Measurements from ENCODE around the gene EHMT2. TPM values are rescaled to one million over a fixed set of nuclear protein-coding genes. Genes with fewer than 3 reads are reported as not detected.
"Not testable (repeated sequence)": the region's sequence is repeated elsewhere in the genome, so short reads cannot be mapped to it uniquely, and the experiment has no call there.

Gene EHMT2
- total RNA-seq, 2 experiments from 2014 or later: 50.1 to 60.4 TPM

GRCh38 chr6:31865205-31866118 is 32.0 kb downstream of the EHMT2 start:
- CTCF ChIA-PET: interaction anchor here (0.7 kb wide), 1 partner anchor 129 kb away, joined by 4 read pairs; the partner anchor contains the start of gene CLIC1
- Mint-ChIP-seq H3K27me3 (no peaks in the 10 kb centered on the region), H3K27ac (no peak overlapping the region), H3K36me3 (ENCODE audit: low read depth) (no peaks in the 10 kb centered on the region), H3K4me3 (peak overlapping the region; percentile 90), H3K4me1 (peaks cover 27% of the 10 kb centered on the region), H3K9me3 (ENCODE audit: low read depth) (no peaks in the 10 kb centered on the region)
- ATAC-seq (no peak), DNase-seq (no peak)
- intact Hi-C loops (cut with DNase I, micrococcal nuclease): no loop called here
- POLR2A ChIA-PET: interaction anchor here (0.7 kb wide), 1 partner anchor 33 kb away, joined by 3 read pairs; no protein-coding TSS in a partner anchor

GRCh38 chr6:31864818-31865204 is 32.7 kb downstream of the EHMT2 start:
- no peaks in the 10 kb centered on the region for H3K27me3 Mint-ChIP-seq
- ATAC-seq: no peak
- H3K9me3 Mint-ChIP-seq (ENCODE audit: low read depth): no peaks in the 10 kb centered on the region
- H3K4me3 Mint-ChIP-seq: peak overlapping the region; percentile 90
- no peak for DNase-seq
- CTCF ChIA-PET: interaction anchor here (0.8 to 1.4 kb wide), 5 partner anchors 17 to 135 kb away, joined by 3 to 4 read pairs (median 3); no protein-coding TSS in a partner anchor
- peaks cover 27% of the 10 kb centered on the region for H3K4me1 Mint-ChIP-seq
- intact Hi-C loops (cut with DNase I, micrococcal nuclease): loop anchor here in 1 of 2 experiments (5.0 kb wide), 2 partner anchors 32 to 183 kb away; partner anchors contain the start of genes EHMT2 and LY6G5C
- POLR2A ChIA-PET: interaction anchor here (1.3 kb wide), 1 partner anchor 58 kb away, joined by 3 read pairs; the partner anchor contains the start of gene LSM2
- no peaks in the 10 kb centered on the region for H3K36me3 Mint-ChIP-seq (ENCODE audit: low read depth)
- H3K27ac Mint-ChIP-seq: no peak overlapping the region

- not testable (repeated sequence) for DNase-seq; H3K36me3 Mint-ChIP-seq (ENCODE audit: low read depth); H3K27me3 Mint-ChIP-seq; ATAC-seq; H3K9me3 Mint-ChIP-seq (ENCODE audit: low read depth)
- intact Hi-C loops (cut with DNase I, micrococcal nuclease): loop anchor here in 1 of 2 experiments (5.0 kb wide), 2 partner anchors 33 to 182 kb away; partner anchors contain the start of genes EHMT2 and LY6G5C
- POLR2A ChIA-PET: interaction anchor here (1.3 to 1.8 kb wide), 2 partner anchors 58 to 199 kb away, joined by 3 to 12 read pairs; partner anchors contain the start of genes CSNK2B, GPANK1 and LSM2
- H3K27ac Mint-ChIP-seq: peak overlapping the region; percentile 91
- CTCF ChIA-PET: interaction anchor here (0.6 to 1.4 kb wide), 10 partner anchors 18 to 245 kb away, joined by 3 to 5 read pairs (median 3); partner anchors contain the start of gene ABHD16A
- H3K4me3 Mint-ChIP-seq: peak overlapping the region; percentile 90
- H3K4me1 Mint-ChIP-seq: peaks cover 27% of the 10 kb centered on the region
Observed at GRCh38 chr6:31864123-31864562, 33.4 kb downstream of the EHMT2 start.

GRCh38 chr6:31862344-31863235 is 34.9 kb downstream of the EHMT2 start, which contains the start of gene NEU1:
Gene NEU1 (minus strand): TSS chr6:31862821. CDS start chr6:31862776, 45 bp downstream.
- Mint-ChIP-seq H3K4me1 (peaks cover 27% of the 10 kb centered on the region), H3K36me3 (ENCODE audit: low read depth) (no peaks in the 10 kb centered on the region), H3K27me3 (no peaks in the 10 kb centered on the region), H3K4me3 (peak within 1 kb of the TSS; percentile 90), H3K27ac (peak within 1 kb of the TSS; percentile 91), H3K9me3 (ENCODE audit: low read depth) (no peaks in the 10 kb centered on the region)
- POLR2A ChIA-PET: interaction anchor here (0.6 to 1.8 kb wide), 13 partner anchors 21 to 1109 kb away, joined by 3 to 12 read pairs (median 3); partner anchors contain the start of genes CSNK2B, DDX39B, EHMT2 and GPANK1
- peak; percentile 100 for DNase-seq
- intact Hi-C loops (cut with DNase I, micrococcal nuclease): loop anchor here (1.0 to 5.0 kb wide), 17 partner anchors 28 to 333 kb away; partner anchors contain the start of genes EHMT2 (in 2 of the 2), ABHD16A (in 1 of the 2), BAG6 (in 1 of the 2) and DDX39B (in 1 of the 2)
- CTCF ChIA-PET: interaction anchor here (0.5 to 1.5 kb wide), 17 partner anchors 9 to 320 kb away, joined by 3 to 6 read pairs (median 3); partner anchors contain the start of genes ABHD16A, CSNK2B, DDAH2 and EHMT2
- ATAC-seq: peak; percentile 98

GRCh38 chr6:31861919-31862343 is 35.6 kb downstream of the EHMT2 start:
- Mint-ChIP-seq H3K4me3 (peak overlapping the region; percentile 90), H3K27ac (peak overlapping the region; percentile 91), H3K36me3 (ENCODE audit: low read depth) (peaks cover 2% of the 10 kb centered on the region), H3K4me1 (peaks cover 27% of the 10 kb centered on the region), H3K27me3 (no peaks in the 10 kb centered on the region), H3K9me3 (ENCODE audit: low read depth) (no peaks in the 10 kb centered on the region)
- intact Hi-C loops (cut with DNase I, micrococcal nuclease): loop anchor here (1.0 to 5.0 kb wide), 7 partner anchors 27 to 315 kb away; partner anchors contain the start of genes EHMT2 (in 1 of the 2), LY6G5C (in 1 of the 2), NFKBIL1 (in 1 of the 2) and ZBTB12 (in 1 of the 2)
- ATAC-seq: no peak
- ChIA-PET POLR2A (interaction anchor here (1.0 to 1.1 kb wide), 2 partner anchors 121 to 242 kb away, joined by 3 to 5 read pairs; partner anchors contain the start of gene MSH5), CTCF (interaction anchor here (1.1 to 1.3 kb wide), 2 partner anchors 10 to 320 kb away, joined by 3 read pairs; no protein-coding TSS in a partner anchor)
- no peak for DNase-seq

- Mint-ChIP-seq H3K27ac (no peak overlapping the region), H3K4me1 (peaks cover 27% of the 10 kb centered on the region), H3K9me3 (ENCODE audit: low read depth) (no peaks in the 10 kb centered on the region), H3K4me3 (peak overlapping the region; percentile 90), H3K36me3 (ENCODE audit: low read depth) (peaks cover 2% of the 10 kb centered on the region), H3K27me3 (no peaks in the 10 kb centered on the region)
- ChIA-PET CTCF (no interaction called here), POLR2A (no interaction called here)
- ATAC-seq: no peak
- intact Hi-C loops (cut with DNase I, micrococcal nuclease): loop anchor here in 1 of 2 experiments (5.0 kb wide), 2 partner anchors 36 to 179 kb away; partner anchors contain the start of genes EHMT2 and LY6G5C
- DNase-seq: no peak
Observed at GRCh38 chr6:31861150-31861549, 36.3 kb downstream of the EHMT2 start.

- Mint-ChIP-seq H3K9me3 (ENCODE audit: low read depth) (no peaks in the 10 kb centered on the region), H3K36me3 (ENCODE audit: low read depth) (peaks cover 2% of the 10 kb centered on the region), H3K4me1 (peaks cover 27% of the 10 kb centered on the region), H3K27me3 (no peaks in the 10 kb centered on the region), H3K27ac (no peak overlapping the region), H3K4me3 (no peak overlapping the region)
- intact Hi-C loops (cut with DNase I, micrococcal nuclease): loop anchor here in 1 of 2 experiments (5.0 kb wide), 2 partner anchors 37 to 178 kb away; partner anchors contain the start of genes EHMT2 and LY6G5C
- ATAC-seq: no peak
- ChIA-PET CTCF (interaction anchor here (1.5 kb wide), 1 partner anchor 179 kb away, joined by 4 read pairs; the partner anchor contains the start of gene LY6G5C), POLR2A (no interaction called here)
- no peak for DNase-seq
Observed at GRCh38 chr6:31860349-31860748, 37.1 kb downstream of the EHMT2 start.

- Mint-ChIP-seq H3K4me1 (peaks cover 27% of the 10 kb centered on the region), H3K27ac (no peak overlapping the region), H3K9me3 (ENCODE audit: low read depth) (no peaks in the 10 kb centered on the region), H3K4me3 (no peak overlapping the region), H3K27me3 (no peaks in the 10 kb centered on the region), H3K36me3 (ENCODE audit: low read depth) (peaks cover 2% of the 10 kb centered on the region)
- no peak for DNase-seq
- intact Hi-C loops (cut with DNase I, micrococcal nuclease): loop anchor here in 1 of 2 experiments (5.0 kb wide), 2 partner anchors 37 to 178 kb away; partner anchors contain the start of genes EHMT2 and LY6G5C
- no peak for ATAC-seq
- CTCF ChIA-PET: interaction anchor here (1.5 kb wide), 1 partner anchor 179 kb away, joined by 4 read pairs; the partner anchor contains the start of gene LY6G5C
- POLR2A ChIA-PET: interaction anchor here (0.7 kb wide), 1 partner anchor 321 kb away, joined by 3 read pairs; no protein-coding TSS in a partner anchor
Observed at GRCh38 chr6:31859923-31860322, 37.6 kb downstream of the EHMT2 start.

- intact Hi-C loops (cut with DNase I, micrococcal nuclease): no loop called here
- POLR2A ChIA-PET: interaction anchor here (0.7 kb wide), 1 partner anchor 446 kb away, joined by 6 read pairs; no protein-coding TSS in a partner anchor
- H3K9me3 Mint-ChIP-seq (ENCODE audit: low read depth): no peaks in the 10 kb centered on the region
Observed at GRCh38 chr6:31858707-31859106, 38.8 kb downstream of the EHMT2 start.

GRCh38 chr6:31857774-31858173 is 39.7 kb downstream of the EHMT2 start:
- H3K27ac Mint-ChIP-seq; ATAC-seq; CTCF ChIA-PET; H3K27me3 Mint-ChIP-seq; H3K36me3 Mint-ChIP-seq (ENCODE audit: low read depth); H3K4me3 Mint-ChIP-seq; H3K9me3 Mint-ChIP-seq (ENCODE audit: low read depth); intact Hi-C loops (cut with DNase I, micrococcal nuclease); POLR2A ChIA-PET; DNase-seq: not testable (repeated sequence)
- H3K4me1 Mint-ChIP-seq: peaks cover 14% of the 10 kb centered on the region

More at GRCh38 chr6:31858707-31859106, 38.8 kb downstream of the EHMT2 start:
- no peak overlapping the region for H3K27ac Mint-ChIP-seq
- ATAC-seq (no peak), DNase-seq (no peak)
- H3K4me3 Mint-ChIP-seq: no peak overlapping the region
- CTCF ChIA-PET: interaction anchor here (1.5 kb wide), 1 partner anchor 178 kb away, joined by 4 read pairs; the partner anchor contains the start of gene LY6G5C
- no peaks in the 10 kb centered on the region for H3K27me3 Mint-ChIP-seq
- peaks cover 2% of the 10 kb centered on the region for H3K36me3 Mint-ChIP-seq (ENCODE audit: low read depth)
- peaks cover 19% of the 10 kb centered on the region for H3K4me1 Mint-ChIP-seq
